Osteoblast (primary cell): ENCODE results near the gene MIOS. TPM values are rescaled to one million over a fixed set of nuclear protein-coding genes. Genes with fewer than 3 reads are reported as not detected.

Experiments used
- DNase-seq: peaks from one replicate; pipeline ENCODE4 v3.0.0; 2011; ENCODE audit warnings: low spot score, mixed read lengths; ENCODE audit not compliant: insufficient read length; ENCODE audit errors: missing footprints
- H2AFZ ChIP-seq: 2 replicates; pipeline ENCODE4 v1.6.0; 2011; ENCODE audit warnings: mild to moderate bottlenecking, low read length
- H3K27ac ChIP-seq: 2 replicates; pipeline ENCODE4 v1.5.1; 2011; ENCODE audit warnings: mild to moderate bottlenecking, low read depth, low read length, moderate library complexity
- H3K27me3 ChIP-seq: 2 replicates; pipeline ENCODE4 v1.6.0; 2012; ENCODE audit warnings: mild to moderate bottlenecking, control low read depth, inconsistent platforms, low read length, moderate library complexity; ENCODE audit not compliant: insufficient read depth
- H3K36me3 ChIP-seq: 2 replicates; pipeline ENCODE4 v1.5.1; 2011; ENCODE audit warnings: mild to moderate bottlenecking, low read length, control low read depth, moderate library complexity; ENCODE audit not compliant: insufficient read depth
- H3K4me1 ChIP-seq: 2 replicates; pipeline ENCODE4 v1.5.1; 2011; ENCODE audit warnings: mild to moderate bottlenecking, low read length, control low read depth, moderate library complexity; ENCODE audit not compliant: insufficient read depth
- H3K4me2 ChIP-seq: 2 replicates; pipeline ENCODE4 v1.6.0; 2011; ENCODE audit warnings: mild to moderate bottlenecking, low read length; ENCODE audit not compliant: insufficient read depth
- H3K4me3 ChIP-seq: fragments of 200-600 bp; sonication (generic); 3 replicates; pipeline ENCODE4 v1.5.1; 2012; ENCODE audit warnings: mild to moderate bottlenecking, low read length, inconsistent platforms; ENCODE audit not compliant: insufficient read depth
- H3K79me2 ChIP-seq: 2 replicates; pipeline ENCODE4 v1.6.0; 2012; ENCODE audit warnings: mild to moderate bottlenecking, low read length, control low read depth, inconsistent platforms; ENCODE audit not compliant: insufficient read depth
- H3K9me3 ChIP-seq: 2 replicates; pipeline ENCODE4 v1.5.1; 2011; ENCODE audit warnings: low read depth, low read length, control low read depth
- H4K20me1 ChIP-seq: 2 replicates; pipeline ENCODE4 v1.6.0; 2012; ENCODE audit warnings: mild to moderate bottlenecking, low read length, control low read depth; ENCODE audit not compliant: insufficient read depth
- total RNA-seq: library from RNA; depleted of rRNA; stranded (reverse); fragments of >200 nt; gene quantifications from 2 replicates; pipeline ENCODE4 v1.2.3, GENCODE V29; 2012
- TF ChIP-seq, protein P1 (sequence below): IDR thresholded peaks from 2 replicates; pipeline ENCODE4 v1.5.1; 2011; ENCODE audit warnings: mild to moderate bottlenecking, low read depth, low read length, moderate library complexity; ENCODE audit errors: extremely low read depth

The MIOS gene
- total RNA-seq, 1 donor: 43.4 TPM

GRCh38 chr7:7527047-7527446, 39.6 kb upstream of the MIOS start:
- DNase-seq: peak; percentile 30
- TF ChIP-seq, protein P1, sequence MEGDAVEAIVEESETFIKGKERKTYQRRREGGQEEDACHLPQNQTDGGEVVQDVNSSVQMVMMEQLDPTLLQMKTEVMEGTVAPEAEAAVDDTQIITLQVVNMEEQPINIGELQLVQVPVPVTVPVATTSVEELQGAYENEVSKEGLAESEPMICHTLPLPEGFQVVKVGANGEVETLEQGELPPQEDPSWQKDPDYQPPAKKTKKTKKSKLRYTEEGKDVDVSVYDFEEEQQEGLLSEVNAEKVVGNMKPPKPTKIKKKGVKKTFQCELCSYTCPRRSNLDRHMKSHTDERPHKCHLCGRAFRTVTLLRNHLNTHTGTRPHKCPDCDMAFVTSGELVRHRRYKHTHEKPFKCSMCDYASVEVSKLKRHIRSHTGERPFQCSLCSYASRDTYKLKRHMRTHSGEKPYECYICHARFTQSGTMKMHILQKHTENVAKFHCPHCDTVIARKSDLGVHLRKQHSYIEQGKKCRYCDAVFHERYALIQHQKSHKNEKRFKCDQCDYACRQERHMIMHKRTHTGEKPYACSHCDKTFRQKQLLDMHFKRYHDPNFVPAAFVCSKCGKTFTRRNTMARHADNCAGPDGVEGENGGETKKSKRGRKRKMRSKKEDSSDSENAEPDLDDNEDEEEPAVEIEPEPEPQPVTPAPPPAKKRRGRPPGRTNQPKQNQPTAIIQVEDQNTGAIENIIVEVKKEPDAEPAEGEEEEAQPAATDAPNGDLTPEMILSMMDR: no peak
- Histone ChIP-seq H3K79me2 (no peaks in the 10 kb centered on the region), H2AFZ (no peak overlapping the region), H3K36me3 (no peaks in the 10 kb centered on the region), H3K27me3 (no peaks in the 10 kb centered on the region), H4K20me1 (no peaks in the 10 kb centered on the region), H3K9me3 (no peaks in the 10 kb centered on the region), H3K4me2 (no peak overlapping the region), H3K27ac (no peak overlapping the region), H3K4me1 (peaks cover 12% of the 10 kb centered on the region), H3K4me3 (no peak overlapping the region)

- Histone ChIP-seq H4K20me1 (no peaks in the 10 kb centered on the region), H2AFZ (peak overlapping the region; percentile 33), H3K4me1 (peaks cover 3% of the 10 kb centered on the region), H3K4me3 (no peak overlapping the region), H3K27me3 (no peaks in the 10 kb centered on the region), H3K9me3 (no peaks in the 10 kb centered on the region), H3K4me2 (no peak overlapping the region), H3K79me2 (no peaks in the 10 kb centered on the region), H3K36me3 (no peaks in the 10 kb centered on the region), H3K27ac (no peak overlapping the region)
- TF ChIP-seq, protein P1: no peak
- DNase-seq: no peak
Observed at GRCh38 chr7:7529328-7529727, 37.4 kb upstream of the MIOS start.

- H3K27me3 ChIP-seq: no peaks in the 10 kb centered on the region
- no peak overlapping the region for H3K4me3 ChIP-seq
- H4K20me1 ChIP-seq: no peaks in the 10 kb centered on the region
- H3K4me1 ChIP-seq: no peaks in the 10 kb centered on the region
- H3K9me3 ChIP-seq: no peaks in the 10 kb centered on the region
- H2AFZ ChIP-seq: no peak overlapping the region
- H3K4me2 ChIP-seq: no peak overlapping the region
- no peak for DNase-seq
- H3K36me3 ChIP-seq: no peaks in the 10 kb centered on the region
- H3K79me2 ChIP-seq: no peaks in the 10 kb centered on the region
- TF ChIP-seq, protein P1: no peak
- H3K27ac ChIP-seq: no peak overlapping the region
Observed at GRCh38 chr7:7533831-7534430, 32.8 kb upstream of the MIOS start.

DNA sequence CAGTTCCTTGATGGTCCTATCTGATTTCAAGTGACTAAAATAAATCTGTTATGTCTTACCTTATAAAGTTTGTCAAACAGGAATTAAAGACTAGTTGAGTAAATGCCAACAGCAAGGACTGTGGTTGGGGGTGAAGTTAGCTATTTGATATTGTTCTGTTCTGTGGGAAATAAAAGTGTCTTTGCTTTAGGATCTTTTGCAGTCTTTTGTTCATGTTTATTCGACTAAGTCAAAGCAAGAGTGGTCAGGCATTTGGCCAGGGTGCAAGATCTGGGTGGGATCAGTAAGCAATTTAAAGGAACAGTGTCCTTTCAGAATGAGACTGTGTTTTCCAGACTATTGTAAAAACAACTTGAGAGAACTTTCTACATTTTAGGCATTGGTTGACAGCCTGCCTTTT, 31.0 kb upstream of the MIOS start, which contains the start of gene COL28A1:
TSS of gene COL28A1 (minus strand) at position 183 of the 400 bp plus-strand sequence. CDS start 2,998 bp downstream, outside the sequence.
- H3K79me2 ChIP-seq: no peaks in the 10 kb centered on the region
- no peaks in the 10 kb centered on the region for H3K27me3 ChIP-seq
- H3K9me3 ChIP-seq: no peaks in the 10 kb centered on the region
- no peaks in the 10 kb centered on the region for H3K36me3 ChIP-seq
- H3K4me1 ChIP-seq: no peaks in the 10 kb centered on the region
- TF ChIP-seq, protein P1: no peak
- no peak within 1 kb of the TSS for H3K4me2 ChIP-seq
- peak within 1 kb of the TSS; percentile 32 for H2AFZ ChIP-seq
- no peak for DNase-seq
- H4K20me1 ChIP-seq: no peaks in the 10 kb centered on the region
- no peak within 1 kb of the TSS for H3K27ac ChIP-seq
- no peak within 1 kb of the TSS for H3K4me3 ChIP-seq
